ENCODE measurements around the gene SORCS2. TPM values are rescaled to one million over a fixed set of nuclear protein-coding genes. Genes with fewer than 3 reads are reported as not detected.

Gene SORCS2
- total and polyA plus RNA-seq, 3 donors from 2014 or later = 2.7 to 4.6 (median 2.9) TPM

- H3K4me1 ChIP-seq = no peaks in the 10 kb centered on the region
- H3K4me3 ChIP-seq = no peak overlapping the region
- WGBS, 2 donors = 81 to 84% methylated on average over 23 to 24 of the region's 24 CpGs
- H3K27me3 ChIP-seq = no peaks in the 10 kb centered on the region
- DNase-seq = no peak
- TF ChIP-seq POLR2A (IDR thresholded peaks at IDR 0.05) = no peak
- TF ChIP-seq CTCF (IDR thresholded peaks at IDR 0.05) = no peak
- no peak overlapping the region for H3K27ac ChIP-seq
- no peaks in the 10 kb centered on the region for H3K36me3 ChIP-seq (ENCODE audit: low read depth, missing control alignments)
- H3K9me3 ChIP-seq = no peaks in the 10 kb centered on the region
- intact Hi-C loops (cut with DNase I; ENCODE audit: low total_unique reads) = no loop called here
Observed at GRCh38 chr4:7280926-7281690, 88.8 kb downstream of the SORCS2 start.

GRCh38 chr4:7281691-7282665, 89.6 kb downstream of the SORCS2 start:
- H3K4me3 ChIP-seq = no peak overlapping the region
- H3K36me3 ChIP-seq (ENCODE audit: low read depth, missing control alignments) = no peaks in the 10 kb centered on the region
- DNase-seq = no peak
- H3K4me1 ChIP-seq = no peaks in the 10 kb centered on the region
- no peak for TF ChIP-seq CTCF (IDR thresholded peaks at IDR 0.05)
- no peak for TF ChIP-seq POLR2A (IDR thresholded peaks at IDR 0.05)
- 80 to 81% methylated on average over 18 to 20 of the region's 20 CpGs for WGBS, 2 donors
- no peak overlapping the region for H3K27ac ChIP-seq
- intact Hi-C loops (cut with DNase I; ENCODE audit: low total_unique reads) = no loop called here
- H3K27me3 ChIP-seq = no peaks in the 10 kb centered on the region
- H3K9me3 ChIP-seq = no peaks in the 10 kb centered on the region

GRCh38 chr4:7282786-7283440, 90.6 kb downstream of the SORCS2 start:
- H3K4me1 ChIP-seq = no peaks in the 10 kb centered on the region
- no peak overlapping the region for H3K27ac ChIP-seq
- DNase-seq = no peak
- H3K27me3 ChIP-seq = no peaks in the 10 kb centered on the region
- TF ChIP-seq POLR2A (IDR thresholded peaks at IDR 0.05) = no peak
- TF ChIP-seq CTCF (IDR thresholded peaks at IDR 0.05) = no peak
- no peaks in the 10 kb centered on the region for H3K9me3 ChIP-seq
- no peak overlapping the region for H3K4me3 ChIP-seq
- 92 to 94% methylated on average over 8 of the region's 8 CpGs for WGBS, 2 donors
- intact Hi-C loops (cut with DNase I; ENCODE audit: low total_unique reads) = no loop called here
- H3K36me3 ChIP-seq (ENCODE audit: low read depth, missing control alignments) = no peaks in the 10 kb centered on the region

- H3K4me3 ChIP-seq = no peak overlapping the region
- no peaks in the 10 kb centered on the region for H3K9me3 ChIP-seq
- no peaks in the 10 kb centered on the region for H3K36me3 ChIP-seq (ENCODE audit: low read depth, missing control alignments)
- WGBS, 2 donors = 71 to 77% methylated on average over 25 to 33 of the region's 34 CpGs
- DNase-seq = no peak
- H3K27ac ChIP-seq = no peak overlapping the region
- intact Hi-C loops (cut with DNase I; ENCODE audit: low total_unique reads) = no loop called here
- no peaks in the 10 kb centered on the region for H3K27me3 ChIP-seq
- H3K4me1 ChIP-seq = no peaks in the 10 kb centered on the region
- TF ChIP-seq CTCF (IDR thresholded peaks at IDR 0.05) = no peak
- TF ChIP-seq POLR2A (IDR thresholded peaks at IDR 0.05) = no peak
Observed at GRCh38 chr4:7285244-7286094, 93.1 kb downstream of the SORCS2 start.
